ENCODE measurements around the gene NPHS1. TPM values are rescaled to one million over a fixed set of nuclear protein-coding genes. Genes with fewer than 3 reads are reported as not detected.
"Not testable (repeated sequence)": the region's sequence is repeated elsewhere in the genome, so short reads cannot be mapped to it uniquely, and the experiment has no call there.

Gene NPHS1
- total RNA-seq, 3 donors from 2014 or later, result 0.15 TPM; not detected in 2

GRCh38 chr19:35844482-35845214, 7.7 kb downstream of the NPHS1 start:
- H3K36me3 ChIP-seq, result no peaks in the 10 kb centered on the region
- no peak for TF ChIP-seq POLR2A (IDR thresholded peaks at IDR 0.05)
- no peak for TF ChIP-seq POLR2AphosphoS5 (IDR thresholded peaks at IDR 0.05)
- no peak for TF ChIP-seq CTCF (IDR thresholded peaks at IDR 0.05)
- H3K27me3 ChIP-seq, result peaks cover 3 to 66% of the 10 kb centered on the region in 2 donors
- peak overlapping the region in 1 of 3 donors; percentile 60 for H3K4me3 ChIP-seq
- H3K9me3 ChIP-seq, result no peaks in the 10 kb centered on the region
- H3K4me1 ChIP-seq, result no peaks in the 10 kb centered on the region
- intact Hi-C loops (cut with DNase I; ENCODE audit: low total_unique reads), result loop anchor here (5.0 kb wide), 1 partner anchor 1013 kb away; no protein-coding TSS in a partner anchor
- no peak overlapping the region for H3K27ac ChIP-seq
- no peak for DNase-seq (ENCODE audit: low spot score in 2 of 2)

- Histone ChIP-seq H3K4me1 (no peaks in the 10 kb centered on the region), H3K9me3 (peaks cover 6% of the 10 kb centered on the region in 2 donors), H3K4me3 (no peak overlapping the region), H3K36me3 (no peaks in the 10 kb centered on the region), H3K27me3 (peaks cover 3 to 59% of the 10 kb centered on the region in 2 donors), H3K27ac (no peak overlapping the region)
- TF ChIP-seq CTCF (IDR thresholded peaks at IDR 0.05) (no peak), POLR2A (IDR thresholded peaks at IDR 0.05) (no peak), POLR2AphosphoS5 (IDR thresholded peaks at IDR 0.05) (no peak)
- DNase-seq (ENCODE audit: low spot score in 2 of 2), result no peak
- intact Hi-C loops (cut with DNase I; ENCODE audit: low total_unique reads), result no loop called here
These were observed 8.4 kb downstream of the NPHS1 start for GRCh38 chr19:35843676-35844481.

DNA sequence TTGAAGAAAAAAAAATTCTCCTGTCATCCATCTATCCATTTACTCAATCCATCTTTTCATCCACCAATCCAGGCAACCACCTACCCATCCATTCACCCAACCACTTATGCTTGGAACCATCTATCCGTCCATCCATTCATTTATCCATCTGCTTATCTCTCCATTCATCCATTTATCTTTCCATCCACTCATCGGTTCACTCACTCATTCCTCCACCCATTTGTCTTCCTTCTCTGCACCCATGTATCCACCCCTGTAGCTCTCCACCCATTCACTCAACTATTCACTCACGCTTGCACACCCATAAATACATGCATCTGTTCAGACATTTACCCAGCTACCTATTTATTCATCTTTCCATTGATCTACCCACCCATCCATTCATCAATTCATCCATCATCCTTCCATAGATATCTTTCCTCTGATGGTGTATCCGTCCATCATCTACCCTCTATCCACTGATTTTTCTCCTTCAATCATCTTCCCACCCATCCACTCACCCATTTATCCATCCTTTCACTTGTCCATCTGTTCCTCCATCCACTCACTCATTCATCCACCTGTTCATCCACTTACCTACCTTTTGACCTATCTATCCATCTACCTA, 9.5 kb downstream of the NPHS1 start:
- no peaks in the 10 kb centered on the region for H3K36me3 ChIP-seq
- no peak overlapping the region for H3K4me3 ChIP-seq
- DNase-seq (ENCODE audit: low spot score in 2 of 2), result no peak
- H3K4me1 ChIP-seq, result no peaks in the 10 kb centered on the region
- no peak for TF ChIP-seq POLR2AphosphoS5 (IDR thresholded peaks at IDR 0.05)
- TF ChIP-seq CTCF (IDR thresholded peaks at IDR 0.05), result no peak
- TF ChIP-seq POLR2A (IDR thresholded peaks at IDR 0.05), result no peak
- intact Hi-C loops (cut with DNase I; ENCODE audit: low total_unique reads), result no loop called here
- peaks cover 13 to 17% of the 10 kb centered on the region in 2 donors for H3K9me3 ChIP-seq
- H3K27ac ChIP-seq, result no peak overlapping the region
- H3K27me3 ChIP-seq, result peaks cover 3 to 48% of the 10 kb centered on the region in 2 donors

GRCh38 chr19:35841961-35842595, 10.2 kb downstream of the NPHS1 start:
- no peak for DNase-seq (ENCODE audit: low spot score in 2 of 2)
- Histone ChIP-seq H3K27me3 (peaks cover 3 to 48% of the 10 kb centered on the region in 2 donors), H3K4me3 (no peak overlapping the region), H3K4me1 (no peaks in the 10 kb centered on the region), H3K36me3 (no peaks in the 10 kb centered on the region), H3K9me3 (peaks cover 13 to 17% of the 10 kb centered on the region in 2 donors), H3K27ac (no peak overlapping the region)
- TF ChIP-seq CTCF (IDR thresholded peaks at IDR 0.05) (no peak), POLR2A (IDR thresholded peaks at IDR 0.05) (no peak), POLR2AphosphoS5 (IDR thresholded peaks at IDR 0.05) (no peak)
- intact Hi-C loops (cut with DNase I; ENCODE audit: low total_unique reads), result no loop called here

GRCh38 chr19:35836096-35836495, 16.2 kb downstream of the NPHS1 start:
- intact Hi-C loops (cut with DNase I; ENCODE audit: low total_unique reads); H3K27ac ChIP-seq; H3K4me1 ChIP-seq; H3K36me3 ChIP-seq; H3K4me3 ChIP-seq; DNase-seq (ENCODE audit: low spot score in 2 of 2): not testable (repeated sequence)
- Histone ChIP-seq H3K9me3 (peaks cover 13 to 17% of the 10 kb centered on the region in 2 donors), H3K27me3 (peaks cover 0 to 21% of the 10 kb centered on the region in 2 donors)

Measured in breast epithelium (tissue), 4 donors.